Stomach smooth muscle (tissue), 2 donors: ENCODE results near the gene NSA2.

Experiments
- H3K27ac ChIP-seq: one replicate; pipeline ENCODE4 v1.7.0; 2013; ENCODE audit warnings: mild to moderate bottlenecking, low read length, inconsistent platforms
- H3K27me3 ChIP-seq, 2 donors: one replicate each; pipeline ENCODE4 v1.7.0; 2013; ENCODE audit warnings: low read length in 2 of 2; ENCODE audit not compliant: insufficient read depth in 2 of 2, control insufficient read depth in 1 of 2
- H3K36me3 ChIP-seq, 2 donors: one replicate each; pipeline ENCODE4 v1.7.0; 2013; ENCODE audit warnings: low read length in 2 of 2; ENCODE audit not compliant: control insufficient read depth in 2 of 2, insufficient read depth in 2 of 2
- H3K4me1 ChIP-seq: one replicate; pipeline ENCODE4 v1.7.0; 2013; ENCODE audit warnings: low read length; ENCODE audit not compliant: control insufficient read depth, insufficient read depth
- H3K4me3 ChIP-seq, 2 donors: one replicate each; pipeline ENCODE4 v1.7.0; 2013; ENCODE audit warnings: low read length in 2 of 2
- H3K9ac ChIP-seq, 2 donors: one replicate each; pipeline ENCODE4 v1.7.0; 2013; ENCODE audit warnings: low read length in 2 of 2, mild to moderate bottlenecking in 1 of 2
- H3K9me3 ChIP-seq, 2 donors: one replicate each; pipeline ENCODE4 v1.7.0; 2013; ENCODE audit warnings: low read length in 2 of 2; ENCODE audit not compliant: control insufficient read depth in 2 of 2
- donor health status: healthy.
- donor health status: Pancreatic carcinoma.

NSA2 gene

DNA sequence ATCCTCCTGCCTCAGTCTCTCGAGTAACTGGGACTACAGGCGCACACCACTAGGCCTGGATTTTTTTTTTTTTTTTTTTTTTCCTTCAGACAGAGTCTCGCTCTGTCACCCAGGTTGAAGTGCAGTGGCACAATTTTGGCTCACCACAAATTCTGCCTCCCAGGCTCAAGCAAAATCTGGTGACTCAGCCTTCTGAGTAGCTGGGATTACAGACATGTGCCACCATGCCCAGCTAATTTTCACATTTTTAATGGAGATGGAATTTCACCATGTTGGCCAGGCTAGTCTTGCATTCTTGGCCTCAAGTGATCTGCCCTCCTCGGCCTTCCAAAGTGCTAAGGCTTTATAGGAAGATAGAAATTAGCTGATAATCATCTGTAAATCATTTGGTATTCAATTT is 43.9 kb downstream of the NSA2 start:
- Histone ChIP-seq H3K36me3 (no peaks in the 10 kb centered on the region), H3K4me1 (no peaks in the 10 kb centered on the region), H3K27ac (no peak overlapping the region), H3K9ac (no peak overlapping the region), H3K27me3 (no peaks in the 10 kb centered on the region), H3K9me3 (no peaks in the 10 kb centered on the region), H3K4me3 (no peak overlapping the region)

DNA sequence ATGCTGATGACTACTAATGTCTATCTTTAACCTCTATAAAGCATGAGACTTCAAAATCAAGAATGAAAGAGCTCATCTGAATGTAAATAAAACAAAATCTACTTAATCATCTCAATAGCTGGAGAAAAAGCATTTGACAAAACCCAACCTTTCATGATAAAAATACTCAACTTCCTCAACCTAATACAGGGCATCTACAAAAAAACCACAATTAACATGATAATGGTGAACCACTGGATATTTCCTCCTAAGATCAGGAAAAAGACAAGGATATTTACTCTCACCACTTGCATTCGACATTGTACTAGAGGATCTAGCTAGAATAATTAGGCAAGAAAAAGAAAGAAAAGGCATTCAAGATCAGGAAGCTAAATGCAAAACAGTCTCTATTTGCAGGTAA is 49.8 kb downstream of the NSA2 start:
- Histone ChIP-seq H3K27ac (no peak overlapping the region), H3K4me3 (no peak overlapping the region), H3K9ac (no peak overlapping the region), H3K9me3 (no peaks in the 10 kb centered on the region), H3K36me3 (no peaks in the 10 kb centered on the region), H3K27me3 (no peaks in the 10 kb centered on the region), H3K4me1 (no peaks in the 10 kb centered on the region)

DNA sequence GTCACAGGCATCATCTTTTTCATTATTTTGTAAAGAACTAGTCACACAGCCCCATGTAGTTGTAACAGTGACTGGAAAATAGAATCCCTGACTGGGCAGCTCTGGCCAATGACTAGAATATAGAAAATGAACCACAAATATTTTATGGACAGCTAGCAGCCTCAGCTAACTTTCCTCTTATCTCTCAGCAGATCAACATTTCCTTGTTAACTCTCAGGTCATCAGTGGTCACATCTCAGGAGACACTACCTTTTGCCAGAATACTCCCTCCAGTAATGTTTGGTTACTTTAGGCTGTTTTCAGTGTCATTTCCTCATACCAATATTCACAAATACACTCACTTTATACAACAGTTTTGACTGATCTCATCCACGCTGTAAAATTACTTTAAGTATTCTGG is 55.2 kb downstream of the NSA2 start:
- Histone ChIP-seq H3K4me1 (no peaks in the 10 kb centered on the region), H3K36me3 (no peaks in the 10 kb centered on the region), H3K4me3 (no peak overlapping the region), H3K27me3 (no peaks in the 10 kb centered on the region), H3K27ac (no peak overlapping the region), H3K9me3 (no peaks in the 10 kb centered on the region), H3K9ac (no peak overlapping the region)

- Histone ChIP-seq H3K4me3 (no peak overlapping the region), H3K4me1 (no peaks in the 10 kb centered on the region), H3K27me3 (no peaks in the 10 kb centered on the region), H3K9me3 (no peaks in the 10 kb centered on the region), H3K36me3 (no peaks in the 10 kb centered on the region), H3K27ac (no peak overlapping the region), H3K9ac (no peak overlapping the region)
Observed at GRCh38 chr5:74829413-74829812, 62.4 kb downstream of the NSA2 start.
